HepG2 (cell line): ENCODE results near the gene MFF. TPM values are rescaled to one million over a fixed set of nuclear protein-coding genes. Genes with fewer than 3 reads are reported as not detected.

Source experiments
- ELK4 ChIP-seq: sonication (generic); formaldehyde crosslinking; IDR thresholded peaks from 2 replicates; pipeline ENCODE4 v1.9.0; 2021; ENCODE audit warnings: missing genetic modification reagents, borderline replicate concordance
- FIP1L1 ChIP-seq: fragments of 200-400 bp; formaldehyde crosslinking; IDR thresholded peaks from 2 replicates; pipeline ENCODE4 v1.6.1; 2018; ENCODE audit warnings: low read depth, mild to moderate bottlenecking, low read length, moderate library complexity, borderline replicate concordance; ENCODE audit not compliant: insufficient read depth
- HCFC1 ChIP-seq: fragments of 150-350 bp; IDR thresholded peaks from 2 replicates; pipeline ENCODE4 v1.6.1; 2014; ENCODE audit warnings: low read depth, low read length
- HOXA7 ChIP-seq: sonication (generic); formaldehyde crosslinking; IDR thresholded peaks from 2 replicates; pipeline ENCODE4 v1.8.1; 2022; ENCODE audit warnings: mild to moderate bottlenecking, missing genetic modification reagents, moderate library complexity
- KDM2A ChIP-seq: sonication (generic); formaldehyde crosslinking; IDR thresholded peaks from 2 replicates; pipeline ENCODE4 v1.4.0; 2020; ENCODE audit warnings: low read depth, missing genetic modification reagents, borderline replicate concordance
- KLF9 ChIP-seq: IDR thresholded peaks from 2 replicates; pipeline ENCODE4 v1.6.1; 2016; ENCODE audit warnings: low read depth
- MTF2 ChIP-seq: sonication (generic); formaldehyde crosslinking; IDR thresholded peaks from 2 replicates; pipeline ENCODE4 v1.5.0; 2020; ENCODE audit warnings: missing genetic modification reagents, borderline replicate concordance
- NFE2L1 ChIP-seq: sonication (generic); formaldehyde crosslinking; IDR thresholded peaks from 2 replicates; pipeline ENCODE4 v1.4.0; 2020; ENCODE audit warnings: missing genetic modification reagents, mild to moderate bottlenecking, borderline replicate concordance
- PRDM10 ChIP-seq: sonication (generic); formaldehyde crosslinking; IDR thresholded peaks from 2 replicates; pipeline ENCODE4 v1.4.0; 2020; ENCODE audit warnings: low read depth, missing genetic modification reagents
- SETDB1 ChIP-seq: sonication (generic); formaldehyde crosslinking; IDR thresholded peaks from 2 replicates; pipeline ENCODE4 v1.5.1; 2020; ENCODE audit warnings: missing genetic modification reagents, mild to moderate bottlenecking, borderline replicate concordance
- SIN3A ChIP-seq: IDR thresholded peaks from 2 replicates; pipeline ENCODE4 v1.6.1; 2011; ENCODE audit warnings: low read depth, mild to moderate bottlenecking, control low read depth, low read length, borderline replicate concordance
- ZMYM4 ChIP-seq: sonication (generic); formaldehyde crosslinking; IDR thresholded peaks from 2 replicates; pipeline ENCODE4 v1.8.1; 2023; ENCODE audit warnings: mild to moderate bottlenecking, missing genetic modification reagents
- ZNF121 ChIP-seq: sonication (generic); formaldehyde crosslinking; IDR thresholded peaks from 2 replicates; pipeline ENCODE4 v1.5.0; 2020; ENCODE audit warnings: mild to moderate bottlenecking, missing genetic modification reagents
- ZNF564 ChIP-seq: sonication (generic); formaldehyde crosslinking; IDR thresholded peaks from 2 replicates; pipeline ENCODE4 v1.8.1; 2023; ENCODE audit warnings: mild to moderate bottlenecking, missing genetic modification reagents
- ZNF574 ChIP-seq: sonication (generic); formaldehyde crosslinking; IDR thresholded peaks from 2 replicates; pipeline ENCODE4 v1.4.0; 2020; ENCODE audit warnings: missing genetic modification reagents
- ZNF614 ChIP-seq: IDR thresholded peaks from 2 replicates; pipeline ENCODE4 v1.6.1; 2018; ENCODE audit warnings: missing biosample characterization, missing genetic modification reagents, inconsistent platforms, borderline replicate concordance
- ZNF619 ChIP-seq: sonication (generic); formaldehyde crosslinking; IDR thresholded peaks from 2 replicates; pipeline ENCODE4 v1.4.0; 2020; ENCODE audit warnings: mild to moderate bottlenecking, missing genetic modification reagents
- polyA plus RNA-seq, 8 experiments: library from polyadenylated mRNA; depleted of rRNA in 3 of 8; stranded (reverse) in 7 of 8; unstranded in 1 of 8; fragments of >200 nt; fragmentation: Illumina TruSeq in 4 of 8; extraction: Trizol in 4 of 8; gene quantifications; 2 replicates each; pipeline versions ENCODE4 v1.2.1 to v1.2.3, GENCODE V29; 2011 to 2016; ENCODE audit warnings: low read depth in 4 of 8, missing spikeins in 1 of 8, mixed read lengths in 1 of 8; ENCODE audit not compliant: insufficient read depth in 1 of 8
- total RNA-seq, 5 experiments: library from RNA; depleted of rRNA; stranded (reverse); fragments of >200 nt; fragmentation: Illumina TruSeq; extraction: Trizol; gene quantifications; 2 replicates each; pipeline ENCODE4 v1.2.3, GENCODE V29; 2016; ENCODE audit warnings: low read depth in 1 of 5
- TF ChIP-seq, protein P1 (sequence below): sonication (generic); formaldehyde crosslinking; IDR thresholded peaks from 2 replicates; pipeline ENCODE4 v1.4.0; 2020; ENCODE audit warnings: missing genetic modification reagents

MFF gene
- total and polyA plus RNA-seq, 2 of the 13 experiments (the other 11 are each of a cell fraction or from before 2014, with no cell fraction given): 81.9 to 156 TPM

DNA sequence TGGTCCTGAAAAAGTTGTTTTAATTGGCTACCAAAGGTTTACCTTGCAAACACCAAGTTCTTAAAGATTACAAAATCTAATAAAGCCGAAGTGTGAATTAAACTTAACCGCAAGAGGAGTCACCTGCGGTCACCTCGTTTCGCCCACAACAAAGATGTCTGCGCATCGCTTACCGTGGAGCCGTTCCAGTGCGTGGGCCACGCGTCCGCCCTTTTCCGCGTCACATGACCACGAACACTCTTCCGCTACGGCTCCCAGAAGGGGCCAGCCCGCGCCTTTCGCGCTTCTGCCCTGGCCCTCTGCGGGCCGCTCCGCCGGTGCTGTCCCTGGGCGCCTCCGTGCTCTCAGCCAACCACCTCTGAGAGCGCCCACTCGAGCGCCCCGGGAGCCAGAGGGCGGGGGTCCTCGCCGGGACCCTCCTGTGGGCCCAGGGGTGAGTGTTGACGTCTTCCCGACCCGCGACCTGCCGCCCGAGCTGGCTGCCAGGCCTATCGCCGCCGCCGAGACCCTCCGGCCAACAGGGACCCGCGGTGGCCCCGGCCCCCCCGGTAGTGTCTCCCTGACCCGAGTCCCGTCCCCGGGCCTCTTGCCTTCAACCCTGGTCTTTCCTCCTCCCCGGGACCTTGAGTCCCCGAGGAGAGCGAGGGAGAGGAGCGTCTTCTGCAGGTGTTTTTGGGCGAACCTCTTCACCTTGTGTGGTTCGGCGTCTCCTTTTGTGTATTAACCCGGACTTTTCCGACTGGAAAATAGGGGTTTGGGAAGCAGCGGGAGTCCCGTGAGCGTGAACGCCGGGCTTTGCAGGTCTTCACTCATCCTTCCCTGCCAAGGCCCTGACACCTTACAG lies at the start of gene MFF (continued):
- TF ChIP-seq MTF2 (CRISPR knock-in tag) (peak; percentile 90; the same call in 1 of the 2 replicates), NFE2L1 (CRISPR knock-in tag) (peak; percentile 59; the same call in 1 of the 2 replicates), KDM2A (CRISPR knock-in tag) (peak; percentile 99), HOXA7 (CRISPR knock-in tag) (no peak), ZNF121 (CRISPR knock-in tag) (0 out of 2 replicates have a peak, but pooled peaks have one; percentile 16), SETDB1 (CRISPR knock-in tag) (no peak; the same call in 1 of the 2 replicates), ZNF564 (peak; percentile 98), ZMYM4 (CRISPR knock-in tag) (peak; percentile 100), HCFC1 (peak; percentile 80), ZNF574 (CRISPR knock-in tag) (peak; percentile 97), ZNF619 (CRISPR knock-in tag) (peak; percentile 89), SIN3A (peak; percentile 91; the same call in 1 of the 2 replicates), PRDM10 (peak; percentile 62; the same call in 1 of the 2 replicates), KLF9 (peak; percentile 54), FIP1L1 (no peak), ZNF614 (peak; percentile 98), ELK4 (peak; percentile 96; the same call in 1 of the 2 replicates)
- TF ChIP-seq, protein P1, sequence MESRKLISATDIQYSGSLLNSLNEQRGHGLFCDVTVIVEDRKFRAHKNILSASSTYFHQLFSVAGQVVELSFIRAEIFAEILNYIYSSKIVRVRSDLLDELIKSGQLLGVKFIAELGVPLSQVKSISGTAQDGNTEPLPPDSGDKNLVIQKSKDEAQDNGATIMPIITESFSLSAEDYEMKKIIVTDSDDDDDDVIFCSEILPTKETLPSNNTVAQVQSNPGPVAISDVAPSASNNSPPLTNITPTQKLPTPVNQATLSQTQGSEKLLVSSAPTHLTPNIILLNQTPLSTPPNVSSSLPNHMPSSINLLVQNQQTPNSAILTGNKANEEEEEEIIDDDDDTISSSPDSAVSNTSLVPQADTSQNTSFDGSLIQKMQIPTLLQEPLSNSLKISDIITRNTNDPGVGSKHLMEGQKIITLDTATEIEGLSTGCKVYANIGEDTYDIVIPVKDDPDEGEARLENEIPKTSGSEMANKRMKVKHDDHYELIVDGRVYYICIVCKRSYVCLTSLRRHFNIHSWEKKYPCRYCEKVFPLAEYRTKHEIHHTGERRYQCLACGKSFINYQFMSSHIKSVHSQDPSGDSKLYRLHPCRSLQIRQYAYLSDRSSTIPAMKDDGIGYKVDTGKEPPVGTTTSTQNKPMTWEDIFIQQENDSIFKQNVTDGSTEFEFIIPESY (CRISPR knock-in tag): peak; percentile 78
